ENCODE data around the gene ADCY3.
"Not testable (repeated sequence)": the region's sequence is repeated elsewhere in the genome, so short reads cannot be mapped to it uniquely, and the experiment has no call there.

Gene ADCY3

DNA sequence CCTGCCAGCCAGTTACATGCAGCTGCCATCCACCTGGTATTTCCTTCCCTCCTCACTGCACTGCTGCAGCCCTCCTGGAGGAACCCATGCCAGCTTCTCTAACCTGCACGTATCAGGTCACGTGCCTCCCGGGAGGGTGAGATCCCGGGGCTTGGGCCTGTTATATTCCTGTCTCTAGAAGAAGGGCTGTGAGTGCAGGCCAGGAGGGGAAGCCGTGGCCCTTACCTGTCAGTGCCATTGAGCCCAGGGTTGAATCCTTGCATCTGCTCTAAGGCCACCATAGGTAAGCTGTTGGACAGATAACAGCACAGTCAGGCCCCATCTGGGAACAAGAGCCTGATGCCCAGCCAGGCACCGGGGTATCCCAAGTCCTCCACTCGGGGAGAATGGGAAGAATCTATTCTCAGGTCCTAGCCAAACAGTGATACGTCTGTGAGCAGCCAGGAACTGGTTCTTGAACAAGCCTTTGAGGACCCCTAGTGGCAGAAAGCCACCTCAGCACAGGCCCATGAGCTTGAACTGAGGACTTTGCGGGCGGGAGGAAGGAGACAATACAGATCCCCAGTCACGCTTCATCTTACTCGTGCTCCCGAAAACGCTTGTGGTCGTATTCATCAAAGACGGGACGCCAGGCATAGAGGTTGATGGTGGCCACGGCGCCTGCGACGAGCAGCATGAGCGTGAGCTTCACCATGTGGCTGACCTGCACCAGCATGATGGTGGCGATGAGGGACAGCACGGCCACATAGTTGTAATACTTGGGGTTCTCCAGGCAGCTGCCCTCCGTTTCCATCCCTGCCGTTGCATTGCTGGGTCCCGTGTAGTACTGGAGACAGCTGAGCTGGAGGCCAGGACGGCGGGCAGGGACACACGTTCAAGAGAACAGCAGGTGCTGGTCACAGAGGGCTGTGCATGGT is 92.5 kb downstream of the ADCY3 start:
- no peak for DNase-seq

DNA sequence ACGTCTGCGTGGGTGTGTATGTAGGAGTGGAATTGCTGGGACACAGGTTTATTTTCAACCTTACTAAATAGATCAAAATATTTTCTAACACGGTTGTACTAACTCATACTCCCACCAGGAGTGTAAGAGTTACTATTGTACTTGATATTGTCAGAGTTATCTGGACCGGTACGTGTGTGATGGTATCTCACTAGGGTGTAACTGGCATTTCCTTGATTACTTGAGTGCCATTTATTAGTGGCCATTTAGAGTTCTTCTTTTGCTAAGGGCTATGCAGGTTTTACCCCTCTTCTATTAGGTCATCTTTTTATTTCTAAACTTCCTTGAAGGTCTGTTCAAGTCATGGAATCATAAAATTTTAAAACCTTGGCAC is 93.3 kb downstream of the ADCY3 start:
- DNase-seq = no peak

DNA sequence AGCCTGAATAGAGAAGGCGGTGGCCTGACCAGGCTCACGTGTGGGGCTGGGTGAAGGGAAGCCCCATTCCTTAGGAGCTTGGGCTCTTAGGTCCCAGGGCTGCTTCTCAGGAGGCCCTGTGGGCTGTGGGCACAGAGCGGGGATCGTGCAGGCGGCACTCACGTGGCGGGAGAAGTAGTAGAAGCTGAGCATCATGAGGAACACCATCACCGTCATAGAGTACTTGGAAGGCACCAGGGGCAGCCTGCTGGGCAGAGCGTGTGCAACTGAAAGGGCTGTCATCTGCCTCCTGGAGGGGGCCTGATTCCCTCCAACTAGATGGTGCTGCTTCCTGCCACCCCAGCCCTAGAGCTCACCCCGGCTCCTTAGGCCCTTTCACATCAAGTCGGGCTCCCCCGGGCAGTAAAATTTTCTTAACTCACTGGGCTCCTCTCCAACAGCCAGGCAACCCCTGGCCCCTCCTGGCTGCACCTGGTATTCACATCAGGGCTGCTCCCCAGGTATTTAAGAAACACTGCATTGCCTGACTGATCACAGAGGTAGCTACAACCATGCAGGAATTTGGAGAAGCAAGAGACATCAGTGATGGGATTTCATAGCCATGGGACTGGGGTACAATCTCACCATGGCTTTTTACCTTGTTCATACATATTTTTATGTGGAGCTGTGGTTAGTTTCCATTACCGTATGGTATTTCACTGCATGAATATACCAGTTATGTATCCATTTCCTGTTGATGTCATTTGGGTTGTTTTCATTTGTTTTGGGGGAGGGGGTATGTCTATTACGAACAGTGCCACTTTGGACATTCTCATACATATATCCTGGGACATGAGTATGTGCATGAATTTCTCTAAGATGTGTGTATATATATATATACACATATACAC is 93.9 kb downstream of the ADCY3 start:
- no peak for DNase-seq

DNA sequence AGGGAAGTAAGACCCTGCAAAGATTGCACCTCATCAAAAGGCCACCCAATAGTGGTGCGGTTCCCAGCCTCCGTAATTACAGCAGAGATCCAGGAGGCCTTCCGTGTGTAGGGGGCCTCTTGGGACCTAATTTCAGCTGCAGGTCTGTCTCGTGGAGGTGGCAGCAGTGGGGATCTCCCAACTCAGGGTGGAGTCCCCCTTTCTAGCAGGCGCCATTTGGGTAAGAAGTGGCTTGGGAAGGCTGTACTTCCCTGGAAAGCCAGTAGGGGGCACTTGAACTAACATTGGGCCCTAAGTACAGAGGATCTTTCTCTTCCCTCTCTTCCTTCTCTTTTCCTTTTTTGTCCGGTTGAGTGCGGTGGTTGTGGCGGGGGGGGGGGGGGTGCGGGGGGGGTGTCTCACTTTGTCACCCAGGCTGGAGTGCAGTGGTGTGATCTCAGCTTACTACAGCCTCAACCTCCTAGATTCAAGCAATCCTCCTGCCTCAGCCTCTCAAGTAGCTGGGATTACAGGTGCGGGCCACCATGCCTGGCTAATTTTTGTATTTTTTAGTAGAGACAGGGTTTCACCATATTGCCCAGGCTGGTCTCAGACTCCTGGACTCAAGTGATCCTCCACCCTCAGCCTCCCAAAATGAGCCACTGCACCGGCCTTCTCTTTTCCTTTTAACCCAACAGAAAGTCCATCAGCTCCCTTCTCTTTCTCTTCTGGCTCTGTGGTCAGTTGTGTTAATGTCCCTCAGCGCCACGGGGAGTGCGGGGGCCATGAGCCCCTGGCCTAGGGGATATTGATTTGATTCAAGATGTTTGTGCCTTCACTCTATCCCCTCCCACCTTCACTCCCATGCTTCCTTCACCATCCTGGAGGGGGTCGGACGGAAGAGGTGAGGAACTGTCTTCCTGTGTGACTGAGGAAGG is 94.8 kb downstream of the ADCY3 start:
- DNase-seq = no peak

DNA sequence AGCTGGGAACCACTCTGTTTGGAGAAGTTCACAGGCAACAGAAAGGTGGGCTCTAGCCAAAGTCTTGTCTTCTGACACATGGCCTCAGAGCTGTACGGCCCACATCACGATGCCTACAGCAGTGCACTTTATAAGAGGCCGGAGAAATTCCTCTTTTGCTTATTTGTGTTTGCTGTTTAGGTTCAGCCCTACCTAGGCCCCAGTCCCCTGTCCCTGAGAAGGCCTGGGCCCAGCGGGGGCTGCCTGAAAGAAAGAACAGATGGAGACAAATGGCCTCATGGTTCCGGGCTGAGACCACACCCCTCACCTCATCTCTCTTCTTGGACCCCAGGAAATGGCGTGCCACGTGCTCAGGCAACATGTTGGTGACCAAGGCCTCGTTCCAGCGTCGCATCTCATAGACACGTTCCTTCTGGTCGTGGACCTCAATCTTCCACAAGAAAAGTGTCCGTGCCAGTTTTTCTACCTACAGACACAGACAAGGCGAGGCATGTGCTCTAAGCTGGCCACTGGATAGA is 95.9 kb downstream of the ADCY3 start:
- DNase-seq = no peak

DNA sequence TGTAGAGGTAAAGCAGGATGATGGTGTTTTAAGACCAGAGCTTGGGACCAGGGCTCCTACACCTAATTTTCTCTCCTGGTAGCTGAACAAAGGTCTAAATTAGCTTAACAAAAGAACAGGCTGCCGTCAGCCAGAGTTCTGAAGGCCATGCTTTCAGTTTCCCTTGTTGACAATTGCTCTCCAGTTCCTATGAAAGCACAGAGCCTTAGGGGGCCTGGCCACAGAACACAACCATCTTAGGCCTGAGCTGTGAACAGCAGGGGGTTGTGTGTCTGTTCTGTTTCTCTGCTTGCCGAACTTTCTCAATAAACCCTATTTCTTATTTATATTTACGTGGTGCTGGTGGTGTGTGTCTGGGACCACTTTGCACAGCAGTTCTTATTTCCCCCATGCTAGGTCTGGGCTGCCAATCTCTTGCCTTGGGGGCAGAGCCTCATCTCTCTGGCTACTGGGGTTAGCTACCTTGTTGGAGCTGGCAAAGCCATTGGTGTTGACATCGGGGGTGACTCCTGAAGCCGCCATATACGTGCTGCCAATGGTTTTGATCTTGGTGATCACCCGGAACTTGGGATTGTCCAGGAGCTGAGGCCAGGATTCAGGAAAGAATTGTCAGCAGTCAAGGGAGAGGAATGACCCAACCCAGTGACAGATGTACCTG is 97.9 kb downstream of the ADCY3 start:
- DNase-seq = no peak

DNA sequence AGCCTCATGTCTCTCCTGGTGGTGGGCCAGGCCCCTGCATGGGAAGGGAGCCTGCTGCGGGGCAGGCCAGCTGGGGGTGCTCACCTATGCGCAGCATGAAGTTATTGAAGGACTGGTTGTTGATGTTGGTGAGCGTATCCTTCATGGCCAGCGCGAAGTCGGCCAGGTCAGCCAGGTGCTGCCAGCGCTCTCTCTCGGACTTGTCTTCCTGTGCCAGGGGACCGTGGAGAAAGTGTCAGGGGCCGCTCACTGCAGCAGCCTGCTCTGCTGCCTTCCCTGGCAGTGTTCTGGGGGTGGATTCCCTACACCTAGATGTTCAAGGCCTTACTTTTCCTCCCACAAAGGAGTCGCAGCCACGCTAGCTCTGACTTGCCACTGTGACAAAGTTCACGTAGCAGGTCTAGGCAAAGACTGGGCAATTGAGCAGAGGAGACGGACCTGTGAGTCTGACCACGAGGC is 98.6 kb downstream of the ADCY3 start:
- DNase-seq = no peak

DNA sequence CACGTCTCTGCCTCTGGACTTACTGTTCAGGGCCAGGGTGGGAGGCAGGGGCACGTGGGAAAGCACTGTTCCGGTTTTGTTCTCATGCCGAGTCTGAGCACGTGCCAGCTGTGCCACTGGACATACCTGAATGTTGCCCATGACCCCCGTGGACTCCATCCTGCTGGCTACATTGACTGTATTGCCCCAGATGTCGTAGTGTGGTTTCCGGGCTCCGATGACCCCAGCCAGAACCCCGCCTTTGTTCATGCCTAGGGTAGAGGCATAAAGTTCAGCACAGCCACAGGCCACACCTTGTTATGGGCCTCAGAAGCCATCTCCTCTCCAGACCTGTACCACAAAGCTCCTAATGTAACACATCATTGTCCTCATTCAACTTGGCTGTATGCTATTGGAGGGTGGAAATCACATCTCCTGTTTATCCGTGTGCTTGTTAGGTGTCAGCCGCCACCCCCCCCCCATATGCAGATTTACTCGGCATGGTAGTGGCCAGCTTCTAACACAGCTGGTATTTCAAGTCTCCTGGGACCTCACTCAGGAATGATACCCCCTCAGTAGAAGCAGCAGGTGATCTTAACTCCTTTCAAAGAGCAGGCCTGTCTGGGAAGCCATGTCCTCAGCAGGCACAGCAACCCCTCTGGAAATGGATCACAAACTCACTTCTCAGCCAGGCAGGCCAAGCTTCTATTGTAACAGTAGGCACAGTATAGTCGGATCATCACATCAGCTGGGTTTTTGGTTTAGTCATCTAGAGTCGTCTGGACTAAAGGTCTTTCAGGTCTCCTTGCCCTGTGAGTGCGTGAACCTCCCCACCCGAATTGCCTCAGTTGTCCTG is 99.2 kb downstream of the ADCY3 start:
- no peak for DNase-seq

DNA sequence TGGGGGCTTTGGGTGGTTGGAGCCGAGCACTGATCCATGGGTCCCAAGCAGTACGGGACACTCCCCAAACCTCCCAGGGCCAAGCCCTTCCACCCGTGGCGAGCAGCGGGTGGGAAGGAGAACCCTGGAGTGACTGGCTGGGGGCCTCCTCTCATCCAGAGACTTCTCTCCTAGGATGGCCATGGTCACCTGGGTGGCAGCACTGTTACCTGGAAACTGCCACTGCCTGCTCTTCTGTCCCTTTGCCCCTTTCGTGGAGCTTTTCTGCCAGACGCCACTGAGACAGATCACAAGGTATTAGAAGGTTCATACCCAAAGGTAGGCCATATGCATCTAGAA is 99.9 kb downstream of the ADCY3 start:
- DNase-seq = no peak

DNA sequence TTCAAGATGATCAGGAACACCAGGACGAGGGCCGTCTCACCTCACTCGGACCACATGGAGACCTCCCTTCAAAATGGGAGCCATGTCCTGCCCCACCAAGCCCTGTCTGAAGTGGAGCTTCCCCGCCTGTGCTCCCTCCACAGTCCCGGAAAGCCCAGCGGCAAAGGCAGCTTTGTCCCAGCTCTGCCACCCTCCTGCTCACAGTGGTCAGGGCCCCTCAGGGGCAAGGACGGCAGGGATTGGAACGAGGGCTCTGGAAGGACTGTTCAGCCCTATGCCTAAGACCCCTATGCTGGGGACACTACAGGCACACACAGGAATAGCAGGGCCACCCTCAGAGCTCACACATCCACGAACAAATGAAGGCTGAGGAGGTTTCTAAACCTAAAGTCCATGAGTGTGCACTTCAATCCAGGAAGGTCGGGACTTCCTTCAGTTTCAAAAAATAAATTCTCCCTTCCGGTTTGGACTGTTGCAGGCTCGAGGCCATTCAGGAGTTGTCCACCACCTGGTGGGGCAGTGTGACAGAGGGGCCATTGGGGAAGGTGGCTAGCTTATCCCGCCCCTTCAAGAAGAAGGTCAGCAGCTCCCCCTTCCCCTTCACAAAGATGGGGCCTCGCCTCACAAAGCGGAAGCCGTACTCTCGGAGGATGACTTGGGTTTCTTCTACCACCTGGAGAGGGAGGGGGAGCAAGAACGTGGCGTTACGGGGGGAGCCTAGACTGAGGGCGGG is 100.4 kb downstream of the ADCY3 start:
- DNase-seq = no peak

DNA sequence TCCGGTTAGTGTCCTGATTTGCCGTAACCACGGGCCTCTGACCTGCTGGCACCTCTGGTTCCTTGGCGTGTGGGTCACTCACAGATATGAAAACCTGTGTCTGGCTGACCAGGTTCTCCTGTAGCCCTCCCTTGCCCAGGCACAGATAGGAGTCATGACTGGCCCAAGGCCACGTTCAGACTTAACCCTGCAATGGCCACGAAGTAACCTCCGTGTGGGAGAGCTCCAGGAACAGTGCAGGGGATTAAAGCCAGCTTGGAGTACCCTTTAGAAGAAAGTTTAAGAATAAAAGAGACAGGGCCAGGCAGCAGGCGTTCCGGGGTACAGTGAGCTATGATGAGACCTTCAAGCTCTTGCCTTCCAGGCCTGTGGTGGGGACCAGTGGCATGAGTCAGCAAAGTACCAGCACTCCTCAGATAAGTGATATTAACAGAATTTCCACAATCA is 101.3 kb downstream of the ADCY3 start:
- no peak for DNase-seq

DNA sequence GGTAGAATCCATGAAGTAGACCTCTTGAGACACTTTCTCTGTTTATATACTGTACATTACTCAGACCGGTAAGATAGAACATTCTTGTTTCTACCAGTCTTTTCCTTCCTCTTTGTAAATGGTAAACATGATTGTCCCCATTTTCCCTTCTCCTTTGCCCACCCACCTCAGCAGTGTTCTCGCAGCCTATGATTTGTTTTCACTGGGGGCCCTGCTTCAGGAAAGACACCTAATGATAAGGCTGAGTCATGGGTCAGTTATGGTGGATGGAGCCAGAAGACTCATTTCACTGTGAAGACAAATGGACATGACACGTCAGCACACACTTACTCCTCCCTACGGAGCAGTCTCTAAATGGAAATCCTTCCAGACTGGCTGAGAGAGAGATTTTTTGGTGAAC is 103.2 kb downstream of the ADCY3 start:
- DNase-seq = no peak

DNA sequence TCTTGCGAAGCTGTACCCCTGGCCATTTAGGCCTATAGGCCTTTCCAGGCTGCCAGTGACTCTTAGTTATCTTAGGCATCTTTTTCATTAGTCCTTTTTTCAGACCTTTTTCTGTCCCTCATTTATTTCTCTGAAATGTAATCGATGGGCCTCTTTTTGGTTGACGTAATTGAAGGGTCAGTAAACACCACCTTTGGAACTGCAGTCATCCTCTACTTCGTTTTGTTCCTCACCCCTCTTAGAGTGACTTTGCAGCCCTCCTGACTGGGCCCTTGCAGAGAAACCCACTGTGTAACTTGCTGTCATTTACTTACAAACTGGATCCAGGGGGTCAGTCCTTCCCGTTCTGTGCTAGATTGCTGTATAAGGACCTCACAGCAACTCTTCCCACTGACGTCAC is 103.6 kb downstream of the ADCY3 start:
- DNase-seq = no peak

DNA sequence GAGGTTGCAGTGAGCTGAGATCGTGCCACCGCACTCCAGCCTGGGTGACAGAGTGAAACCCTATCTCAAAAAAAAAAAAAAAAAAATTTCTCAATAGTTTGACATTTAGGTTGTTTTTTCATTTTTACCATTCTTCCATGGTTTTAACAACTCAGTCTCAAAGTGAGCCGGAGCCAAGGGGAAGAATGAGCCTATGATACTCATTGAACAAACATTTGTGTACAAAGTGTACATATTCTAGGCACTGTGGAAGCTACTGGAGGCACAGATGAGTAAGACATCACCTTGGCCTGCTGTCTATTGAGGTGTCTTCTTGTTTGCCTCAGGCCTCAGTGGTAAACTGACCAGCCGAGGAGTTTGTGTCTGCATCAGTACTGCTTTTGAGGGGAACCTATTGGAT is 104.9 kb downstream of the ADCY3 start:
- DNase-seq = no peak

DNA sequence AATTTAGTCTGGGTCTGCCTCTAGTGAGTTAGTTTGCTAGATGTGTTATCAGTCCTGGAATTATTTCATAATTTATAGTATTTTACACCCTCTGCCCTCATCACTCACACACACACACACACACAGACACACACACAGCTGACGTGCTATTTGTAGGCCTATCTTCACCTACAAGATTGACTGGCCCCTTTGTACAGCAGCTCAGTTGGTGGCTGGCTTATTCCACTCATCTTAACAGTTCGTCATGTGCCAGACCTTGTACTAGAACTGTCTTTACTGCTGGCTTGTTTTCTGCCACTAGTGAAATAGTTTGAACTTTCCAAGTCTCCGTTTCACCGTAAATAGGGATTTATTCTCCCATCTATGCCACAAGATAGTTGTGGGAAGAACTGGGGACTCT is 105.5 kb downstream of the ADCY3 start:
- no peak for DNase-seq

DNA sequence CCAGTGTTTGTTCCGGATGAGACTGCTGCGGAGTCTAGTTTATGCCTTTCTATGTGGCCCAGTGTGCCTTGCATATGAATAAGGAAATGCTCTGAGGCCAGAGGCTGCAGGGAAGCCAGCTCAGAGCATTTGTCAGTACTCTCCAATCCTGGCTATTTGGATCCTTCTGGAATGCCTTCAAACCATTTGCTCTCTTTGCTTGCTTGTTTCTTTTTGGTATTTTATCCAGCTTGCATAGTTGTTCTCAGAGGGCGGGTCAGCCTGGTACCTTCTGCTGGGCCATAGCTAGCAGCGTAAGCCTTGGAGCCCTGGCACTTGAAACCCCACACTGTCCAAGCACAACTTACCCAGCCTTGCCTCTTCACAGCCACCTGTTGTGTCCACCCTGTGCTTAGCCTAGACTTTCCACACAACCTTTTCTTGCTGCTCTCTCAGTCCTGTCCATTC is 106.3 kb downstream of the ADCY3 start:
- no peak for DNase-seq

DNA sequence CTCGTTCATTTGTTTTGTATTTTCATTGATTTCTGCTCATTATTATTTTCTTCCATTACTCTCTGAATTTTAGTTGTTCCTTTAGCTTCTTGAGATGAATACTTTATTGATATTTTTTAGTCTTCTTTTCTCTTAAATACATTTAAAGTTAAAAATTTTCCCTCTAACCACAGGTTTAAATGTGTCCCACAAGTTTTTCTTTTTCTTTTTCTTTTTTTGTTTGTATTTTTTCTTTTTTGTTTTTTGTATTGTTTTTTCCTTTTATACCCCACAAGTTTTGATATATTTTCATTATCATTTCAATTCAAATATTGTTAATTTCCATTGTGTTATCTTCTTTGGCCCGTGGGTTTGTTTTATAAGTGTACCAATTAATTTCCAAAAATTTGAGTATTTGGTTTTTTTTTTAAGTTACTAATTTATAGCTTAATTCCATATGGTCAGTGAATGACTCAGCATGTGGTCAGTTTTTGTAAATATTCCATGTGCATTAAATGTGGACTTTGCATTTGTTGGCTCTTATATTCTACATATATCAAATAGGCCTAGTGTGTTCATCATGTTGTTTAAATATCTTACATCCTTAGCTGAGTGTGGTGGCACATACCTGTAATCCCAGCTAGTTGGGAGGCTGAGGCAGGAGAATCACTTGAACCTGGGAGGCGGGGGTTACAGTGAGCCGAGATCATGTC is 110.6 kb downstream of the ADCY3 start:
- DNase-seq = no peak

DNA sequence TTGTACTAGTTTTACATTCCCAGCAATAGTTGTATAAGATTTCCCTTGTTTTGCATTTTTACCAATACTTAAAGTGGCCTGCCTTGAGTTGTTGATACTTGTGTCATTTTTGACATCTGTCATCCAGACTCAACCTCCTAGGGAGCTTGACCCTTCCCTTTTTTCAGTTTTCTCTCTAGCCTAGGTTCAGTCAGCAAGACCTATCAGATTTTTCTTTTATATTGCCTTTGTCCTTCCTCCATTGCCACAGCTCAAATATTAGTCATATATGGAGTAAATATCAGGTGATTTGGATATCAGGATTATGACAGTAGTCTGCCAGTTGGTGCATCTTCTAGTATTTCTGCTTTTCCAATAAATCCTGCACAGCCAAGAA is 113.4 kb downstream of the ADCY3 start:
- DNase-seq = no peak

DNA sequence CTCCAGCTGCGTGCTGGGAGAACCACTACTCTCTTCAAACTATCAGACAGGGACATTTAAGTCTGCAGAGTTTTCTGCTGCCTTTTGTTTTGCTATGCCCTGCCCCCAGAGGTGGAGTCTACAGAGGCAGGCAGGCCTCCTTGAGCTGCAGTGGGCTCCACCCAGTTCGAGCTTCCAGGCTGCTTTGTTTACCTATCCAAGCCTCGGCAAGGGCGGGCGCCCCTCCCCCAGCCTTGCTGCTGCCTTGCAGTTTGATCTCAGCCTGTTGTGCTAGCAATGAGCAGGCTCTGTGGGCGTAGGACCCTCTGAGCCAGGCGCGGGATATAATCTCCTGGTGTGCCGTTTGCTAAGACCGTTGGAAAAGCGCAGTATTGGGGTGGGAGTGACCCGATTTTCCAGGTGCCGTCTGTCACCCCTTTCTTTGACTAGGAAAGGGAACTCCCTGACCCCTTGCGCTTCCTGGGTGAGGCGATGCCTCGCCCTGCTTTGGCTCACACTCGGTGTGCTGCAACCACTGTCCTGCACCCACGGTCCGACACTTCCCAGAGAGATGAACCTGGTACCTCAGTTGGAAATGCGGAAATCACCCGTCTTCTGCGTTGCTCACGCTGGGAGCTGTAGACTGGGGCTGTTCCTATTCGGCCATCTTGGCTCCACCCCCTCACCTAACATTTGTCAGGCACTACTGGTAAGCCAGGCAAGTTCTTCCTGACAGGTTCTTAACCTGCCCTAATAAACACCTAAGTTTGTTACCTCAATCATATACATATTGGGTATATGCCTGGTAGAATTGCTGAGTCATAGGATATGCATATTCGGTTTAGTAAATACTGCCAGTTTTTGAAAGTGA is 114.0 kb downstream of the ADCY3 start:
- DNase-seq = not testable (repeated sequence)
